GM12891 (cell line): Measurements from ENCODE around the gene IGF1R.

ENCODE experiments used
- POLR2A ChIP-seq: IDR thresholded peaks from 2 replicates; pipeline ENCODE4 v1.6.1; 2011; ENCODE audit warnings: low read depth, low read length, control low read depth
- POLR2AphosphoS5 ChIP-seq: IDR thresholded peaks from 2 replicates; pipeline ENCODE4 v1.6.1; 2011; ENCODE audit warnings: low read depth, low read length, control low read depth
- SPI1 ChIP-seq: IDR thresholded peaks from 2 replicates; pipeline ENCODE4 v1.6.1; 2011; ENCODE audit warnings: low read depth, low read length, control low read depth
- TAF1 ChIP-seq: IDR thresholded peaks from 2 replicates; pipeline ENCODE4 v1.6.1; 2011; ENCODE audit warnings: low read depth, low read length, control low read depth

DNA sequence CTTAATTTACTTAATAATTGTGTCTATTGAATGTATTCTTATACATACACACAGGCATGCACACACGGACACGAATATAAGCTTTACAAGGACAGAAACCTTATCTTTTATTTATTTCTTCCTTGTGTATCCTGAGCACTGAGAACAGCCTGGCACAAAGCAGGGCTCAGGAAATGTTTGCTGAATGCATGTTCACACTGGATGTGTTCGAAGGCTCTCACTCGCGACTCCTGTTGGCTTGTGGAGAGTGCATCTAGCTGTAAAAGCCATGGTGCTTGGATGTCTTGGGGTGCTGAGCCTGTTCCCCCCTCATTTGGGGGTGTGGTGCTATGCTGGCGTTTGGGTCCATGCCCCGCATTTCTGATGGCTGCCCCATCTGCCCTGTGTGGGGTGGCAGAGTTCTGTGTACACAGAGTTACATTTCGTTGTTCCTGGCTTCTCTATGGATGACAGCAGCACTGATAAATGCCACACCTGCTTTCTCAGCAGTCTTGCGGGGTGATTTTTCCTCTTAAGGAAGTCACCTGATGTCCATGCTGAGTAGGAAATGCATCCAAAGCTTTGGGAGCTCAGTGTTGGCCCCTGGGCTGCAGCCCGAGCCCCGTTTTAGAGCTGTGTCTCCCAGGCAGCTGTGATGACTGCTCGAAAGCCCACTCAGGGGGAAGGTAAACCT, 148.5 kb downstream of the IGF1R start:
- TF ChIP-seq POLR2AphosphoS5 = no peak
- no peak for TF ChIP-seq SPI1
- TF ChIP-seq POLR2A = no peak
- no peak for TF ChIP-seq TAF1
